ENCODE data around the gene APBA2. TPM values are rescaled to one million over a fixed set of nuclear protein-coding genes. Genes with fewer than 3 reads are reported as not detected.

APBA2 gene
- total and polyA plus RNA-seq, 11 donors, result 0.16 to 1.3 (median 0.40) TPM; not detected in 2

- Histone ChIP-seq H3K27me3 (peaks cover 0 to 6% (median 0%) of the 10 kb centered on the region in 9 donors), H3K27ac (no peak overlapping the region), H3K9me3 (peaks cover 0 to 10% (median 0%) of the 10 kb centered on the region in 12 donors), H3K4me3 (no peak overlapping the region), H3K4me1 (no peaks in the 10 kb centered on the region), H3K36me3 (no peaks in the 10 kb centered on the region)
- DNase-seq, result no peak
- intact Hi-C loops (cut with DNase I), result no loop called here
- ATAC-seq, result no peak
- TF ChIP-seq CTCF (IDR thresholded peaks at IDR 0.05) (no peak), POLR2A (IDR thresholded peaks at IDR 0.05) (no peak)
- 93 to 96% (median 94%) methylated on average over 8 of the region's 8 CpGs for WGBS, 4 donors
Measured at GRCh38 chr15:29064731-29065130, 179.0 kb downstream of the APBA2 start.

GRCh38 chr15:29065571-29065970 lies 179.8 kb downstream of the APBA2 start:
- ATAC-seq (no peak), DNase-seq (no peak)
- no peak overlapping the region for H3K27ac ChIP-seq
- no peak for TF ChIP-seq CTCF (IDR thresholded peaks at IDR 0.05)
- TF ChIP-seq POLR2A (IDR thresholded peaks at IDR 0.05), result no peak
- H3K36me3 ChIP-seq, result no peaks in the 10 kb centered on the region
- H3K4me3 ChIP-seq, result no peak overlapping the region
- WGBS, 4 donors, result 67 to 89% (median 83%) methylated on average over 1 to 5 of the region's 5 CpGs
- peaks cover 0 to 11% (median 0%) of the 10 kb centered on the region in 12 donors for H3K9me3 ChIP-seq
- H3K4me1 ChIP-seq, result no peaks in the 10 kb centered on the region
- intact Hi-C loops (cut with DNase I), result no loop called here
- peaks cover 0 to 6% (median 0%) of the 10 kb centered on the region in 9 donors for H3K27me3 ChIP-seq

- Histone ChIP-seq H3K27me3 (peaks cover 0 to 6% (median 0%) of the 10 kb centered on the region in 9 donors), H3K36me3 (no peaks in the 10 kb centered on the region), H3K4me1 (no peaks in the 10 kb centered on the region), H3K27ac (no peak overlapping the region), H3K4me3 (no peak overlapping the region), H3K9me3 (peaks cover 0 to 11% (median 0%) of the 10 kb centered on the region in 12 donors)
- DNase-seq, result no peak
- no peak for TF ChIP-seq CTCF (IDR thresholded peaks at IDR 0.05)
- TF ChIP-seq POLR2A (IDR thresholded peaks at IDR 0.05), result no peak
- WGBS, 4 donors, result 82 to 88% (median 86%) methylated on average over 5 of the region's 5 CpGs
- ATAC-seq, result no peak
- intact Hi-C loops (cut with DNase I), result no loop called here
Measured at GRCh38 chr15:29066310-29066709, 180.5 kb downstream of the APBA2 start.

GRCh38 chr15:29066838-29067237 lies 181.1 kb downstream of the APBA2 start:
- ATAC-seq, result no peak
- Histone ChIP-seq H3K27me3 (peaks cover 0 to 4% (median 0%) of the 10 kb centered on the region in 9 donors), H3K4me1 (no peaks in the 10 kb centered on the region), H3K36me3 (no peaks in the 10 kb centered on the region), H3K27ac (no peak overlapping the region), H3K9me3 (peaks cover 0 to 11% (median 0%) of the 10 kb centered on the region in 12 donors), H3K4me3 (no peak overlapping the region)
- TF ChIP-seq CTCF (IDR thresholded peaks at IDR 0.05), result no peak
- TF ChIP-seq POLR2A (IDR thresholded peaks at IDR 0.05), result no peak
- intact Hi-C loops (cut with DNase I), result no loop called here
- WGBS, 4 donors, result 92 to 97% (median 94%) methylated on average over 2 of the region's 2 CpGs
- DNase-seq, result no peak

Measured in heart left ventricle (tissue), 16 donors.